WTC11 (cell line): Measurements from ENCODE around the gene CTCF. TPM values are rescaled to one million over a fixed set of nuclear protein-coding genes. Genes with fewer than 3 reads are reported as not detected.
A peak's percentile ranks its signal among the peaks of the same experiment; 100 is the strongest.

Source experiments
- ATAC-seq: fragments of 200-7000 bp; cut with Tn5 transposase; 2 replicates; pipeline ENCODE4 v1.10.0; 2021; ENCODE audit warnings: mild to moderate bottlenecking, moderate library complexity
- CTCF ChIA-PET: fragments of 300-600 bp; sonication (Branson Sonifier 250); formaldehyde crosslinking; loops from one replicate; lab custom pipeline; 2021; ENCODE audit warnings: antibody characterized with exemption; lab: Charles Lee
- POLR2A ChIA-PET: fragments of 350-600 bp; sonication (Branson Sonifier 250); formaldehyde crosslinking; loops from one replicate; lab custom pipeline; 2021; ENCODE audit warnings: antibody characterized with exemption; lab: Charles Lee
- DNase-seq: peaks from one replicate; pipeline ENCODE4 v3.0.0; 2021; ENCODE audit warnings: low spot score
- H3K27ac Mint-ChIP-seq: 2 replicates; pipeline ENCODE4 v1.8.0; 2021; ENCODE audit warnings: mixed read lengths
- H3K27me3 Mint-ChIP-seq: 2 replicates; pipeline ENCODE4 v1.8.0; 2021; ENCODE audit warnings: low read depth, mild to moderate bottlenecking, moderate library complexity, mixed read lengths
- H3K36me3 Mint-ChIP-seq: 2 replicates; pipeline ENCODE4 v1.8.0; 2021; ENCODE audit warnings: mixed read lengths
- H3K4me1 Mint-ChIP-seq: 2 replicates; pipeline ENCODE4 v1.8.0; 2022; ENCODE audit warnings: mixed read lengths
- H3K4me3 Mint-ChIP-seq: 2 replicates; pipeline ENCODE4 v1.8.0; 2021; ENCODE audit warnings: mild to moderate bottlenecking, moderate library complexity, mixed read lengths
- H3K9me3 Mint-ChIP-seq: 2 replicates; pipeline ENCODE4 v1.8.0; 2021; ENCODE audit warnings: mixed read lengths
- ATF6 ChIP-seq: sonication (generic); formaldehyde crosslinking; IDR thresholded peaks from 2 replicates; pipeline ENCODE4 v1.8.1; 2023; ENCODE audit warnings: mild to moderate bottlenecking, missing genetic modification reagents
- CBFB ChIP-seq: sonication (generic); formaldehyde crosslinking; IDR thresholded peaks from 2 replicates; pipeline ENCODE4 v1.8.1; 2022; ENCODE audit warnings: mild to moderate bottlenecking, low read depth, missing genetic modification reagents
- CREM ChIP-seq: sonication (generic); formaldehyde crosslinking; IDR thresholded peaks from 2 replicates; pipeline ENCODE4 v1.8.1; 2022; ENCODE audit warnings: mild to moderate bottlenecking, missing genetic modification reagents, moderate library complexity
- ETV6 ChIP-seq: sonication (generic); formaldehyde crosslinking; IDR thresholded peaks from 2 replicates; pipeline ENCODE4 v1.8.1; 2022; ENCODE audit warnings: mild to moderate bottlenecking, missing genetic modification reagents
- FOXK1 ChIP-seq: sonication (generic); formaldehyde crosslinking; IDR thresholded peaks from 2 replicates; pipeline ENCODE4 v1.8.0; 2022; ENCODE audit warnings: mild to moderate bottlenecking, moderate library complexity, missing genetic modification reagents
- GABPB1 ChIP-seq: sonication (generic); formaldehyde crosslinking; IDR thresholded peaks from 2 replicates; pipeline ENCODE4 v1.8.1; 2023; ENCODE audit warnings: mild to moderate bottlenecking, missing genetic modification reagents
- GRHL2 ChIP-seq: fragments of 250-450 bp; sonication (Bioruptor Pico); IDR thresholded peaks from 2 replicates; pipeline ENCODE4 v1.8.0; 2022; ENCODE audit warnings: mild to moderate bottlenecking, moderate library complexity; ENCODE audit not compliant: insufficient replicate concordance, severe bottlenecking
- NFYB ChIP-seq: sonication (generic); formaldehyde crosslinking; conservative IDR thresholded peaks from 2 replicates; pipeline ENCODE4 v1.8.0; 2022; ENCODE audit warnings: low read depth, missing genetic modification reagents
- SMAD3 ChIP-seq: sonication (generic); formaldehyde crosslinking; IDR thresholded peaks from 2 replicates; pipeline ENCODE4 v1.8.0; 2022; ENCODE audit warnings: missing genetic modification reagents, mild to moderate bottlenecking, borderline replicate concordance
- SP1 ChIP-seq: sonication (generic); formaldehyde crosslinking; conservative IDR thresholded peaks from 2 replicates; pipeline ENCODE4 v1.8.1; 2022; ENCODE audit warnings: missing genetic modification reagents
- USF2 ChIP-seq: sonication (generic); formaldehyde crosslinking; IDR thresholded peaks from 2 replicates; pipeline ENCODE4 v1.8.1; 2023; ENCODE audit warnings: mild to moderate bottlenecking, missing genetic modification reagents, moderate library complexity
- ZBTB21 ChIP-seq: sonication (generic); formaldehyde crosslinking; IDR thresholded peaks from 2 replicates; pipeline ENCODE4 v1.8.1; 2023; ENCODE audit warnings: mild to moderate bottlenecking, missing genetic modification reagents, borderline replicate concordance
- ZNF317 ChIP-seq: sonication (generic); formaldehyde crosslinking; IDR thresholded peaks from 2 replicates; pipeline ENCODE4 v1.8.1; 2023; ENCODE audit warnings: low read depth, mild to moderate bottlenecking, moderate library complexity, missing genetic modification reagents, borderline replicate concordance
- total RNA-seq: library from RNA; stranded (reverse); gene quantifications from 3 replicates; pipeline ENCODE4 v1.2.3, GENCODE V29; 2021
- TF ChIP-seq, protein P1 (sequence below): sonication (generic); formaldehyde crosslinking; IDR thresholded peaks from 2 replicates; pipeline ENCODE4 v1.8.0; 2022; ENCODE audit warnings: mild to moderate bottlenecking, missing genetic modification reagents
- TF ChIP-seq, protein P2 (sequence below): sonication (generic); formaldehyde crosslinking; conservative IDR thresholded peaks from 2 replicates; pipeline ENCODE4 v1.8.1; 2022; ENCODE audit warnings: mild to moderate bottlenecking, missing genetic modification reagents

The CTCF gene
- total RNA-seq, 1 experiment from 2014 or later = 55.4 TPM

- 0 out of 2 replicates have a peak, but pooled peaks have one; percentile 28 for TF ChIP-seq ATF6 (CRISPR knock-in tag)
Measured at GRCh38 chr16:67659675-67660563, 97.6 kb downstream of the CTCF start, which contains the start of gene ACD (continued).

- ChIA-PET CTCF (interaction anchor here (0.8 to 10.3 kb wide), 22 partner anchors 9 to 404 kb away, joined by 3 to 137 read pairs (median 5); partner anchors contain the start of genes CARMIL2, LCAT, RANBP10 and RIPOR1), POLR2A (interaction anchor here (1.0 to 2.5 kb wide), 4 partner anchors 12 to 275 kb away, joined by 3 to 9 read pairs (median 4); no protein-coding TSS in a partner anchor)
- H3K27ac Mint-ChIP-seq = peak within 1 kb of the TSS; percentile 98
- H3K9me3 Mint-ChIP-seq = no peaks in the 10 kb centered on the region
- DNase-seq (peak; percentile 96), ATAC-seq (peak; percentile 72)
- 0 out of 2 replicates have a peak, but pooled peaks cover 1% of the 10 kb centered on the region for H3K36me3 Mint-ChIP-seq
- peak within 1 kb of the TSS; percentile 91 for H3K4me3 Mint-ChIP-seq
- TF ChIP-seq ETV6 (CRISPR knock-in tag) (peak; percentile 20; the same call in 1 of the 2 replicates), GRHL2 (no peak), GABPB1 (CRISPR knock-in tag) (peak; percentile 91), FOXK1 (CRISPR knock-in tag) (0 out of 2 replicates have a peak, but pooled peaks have one; percentile 8), NFYB (CRISPR knock-in tag) (peak; percentile 48; the same call in 1 of the 2 replicates), ZBTB21 (CRISPR knock-in tag) (peak; percentile 95), SP1 (CRISPR knock-in tag) (peak; percentile 83), CREM (CRISPR knock-in tag) (peak; percentile 94), USF2 (CRISPR knock-in tag) (peak; percentile 43), CBFB (no peak), SMAD3 (CRISPR knock-in tag) (no peak), ZNF317 (no peak)
- TF ChIP-seq, protein P1, sequence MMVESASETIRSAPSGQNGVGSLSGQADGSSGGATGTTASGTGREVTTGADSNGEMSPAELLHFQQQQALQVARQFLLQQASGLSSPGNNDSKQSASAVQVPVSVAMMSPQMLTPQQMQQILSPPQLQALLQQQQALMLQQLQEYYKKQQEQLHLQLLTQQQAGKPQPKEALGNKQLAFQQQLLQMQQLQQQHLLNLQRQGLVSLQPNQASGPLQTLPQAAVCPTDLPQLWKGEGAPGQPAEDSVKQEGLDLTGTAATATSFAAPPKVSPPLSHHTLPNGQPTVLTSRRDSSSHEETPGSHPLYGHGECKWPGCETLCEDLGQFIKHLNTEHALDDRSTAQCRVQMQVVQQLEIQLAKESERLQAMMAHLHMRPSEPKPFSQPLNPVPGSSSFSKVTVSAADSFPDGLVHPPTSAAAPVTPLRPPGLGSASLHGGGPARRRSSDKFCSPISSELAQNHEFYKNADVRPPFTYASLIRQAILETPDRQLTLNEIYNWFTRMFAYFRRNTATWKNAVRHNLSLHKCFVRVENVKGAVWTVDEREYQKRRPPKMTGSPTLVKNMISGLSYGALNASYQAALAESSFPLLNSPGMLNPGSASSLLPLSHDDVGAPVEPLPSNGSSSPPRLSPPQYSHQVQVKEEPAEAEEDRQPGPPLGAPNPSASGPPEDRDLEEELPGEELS (CRISPR knock-in tag) = peak; percentile 86; the same call in 1 of the 2 replicates
- TF ChIP-seq, protein P2, sequence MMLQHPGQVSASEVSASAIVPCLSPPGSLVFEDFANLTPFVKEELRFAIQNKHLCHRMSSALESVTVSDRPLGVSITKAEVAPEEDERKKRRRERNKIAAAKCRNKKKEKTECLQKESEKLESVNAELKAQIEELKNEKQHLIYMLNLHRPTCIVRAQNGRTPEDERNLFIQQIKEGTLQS (CRISPR knock-in tag) = no peak; the same call in 1 of the 2 replicates
- H3K27me3 Mint-ChIP-seq = peaks cover 5% of the 10 kb centered on the region
- peaks cover 19% of the 10 kb centered on the region for H3K4me1 Mint-ChIP-seq
Measured at GRCh38 chr16:67660564-67661028, 98.3 kb downstream of the CTCF start, which contains the start of gene PARD6A. Gene PARD6A (plus strand): TSS chr16:67660960. CDS start chr16:67661039, 79 bp downstream.
